NCI-H2081 treated with DMSO at 0.1 percent for 48 hours (cell line): ENCODE measurements around the gene FRS2.
"Not testable (repeated sequence)": the region's sequence is repeated elsewhere in the genome, so short reads cannot be mapped to it uniquely, and the experiment has no call there.

ENCODE experiments used
- DNase-seq: peaks from one replicate; lab custom pipeline; 2025; lab: John Stamatoyannopoulos, UW

FRS2 gene

DNA sequence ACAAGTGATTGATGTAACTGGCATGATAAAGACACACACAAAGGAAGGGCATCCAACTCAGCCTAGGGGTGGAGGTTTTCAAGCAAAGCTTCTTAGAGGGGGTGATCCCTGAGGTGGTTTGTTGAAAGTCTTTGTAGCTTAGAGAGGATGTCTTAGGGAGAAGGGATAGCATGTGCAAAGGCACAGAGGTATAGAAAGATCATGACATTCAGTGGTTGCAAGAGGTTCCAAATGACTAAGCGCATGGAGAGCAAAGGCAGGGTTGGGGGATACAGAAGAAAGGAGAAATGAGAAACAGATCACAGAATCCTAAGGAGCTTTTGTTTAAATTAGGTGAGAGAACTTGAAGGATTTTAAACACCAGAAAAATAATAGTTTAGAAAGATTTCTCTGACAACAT is 109.9 kb downstream of the FRS2 start:
- DNase-seq: no peak

DNA sequence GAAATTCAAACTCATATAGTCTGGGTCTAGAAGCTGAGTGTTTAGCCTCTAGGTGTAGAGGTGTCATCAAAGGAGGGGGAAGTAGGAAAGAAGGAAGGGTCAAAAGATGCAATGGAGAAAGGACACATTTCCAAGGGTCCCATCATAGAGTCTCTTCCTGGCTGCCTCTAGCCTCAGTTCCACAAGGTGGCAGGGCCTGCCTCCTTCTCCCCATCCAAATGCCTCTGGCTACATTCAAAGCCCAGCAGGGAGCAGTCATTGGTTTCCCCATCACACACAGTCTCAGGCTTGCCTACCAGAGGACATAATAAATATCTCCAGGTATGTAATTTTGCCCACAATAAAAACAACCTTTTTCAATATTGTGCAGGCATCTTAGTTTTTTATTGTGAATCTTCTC is 113.0 kb downstream of the FRS2 start:
- no peak for DNase-seq

DNA sequence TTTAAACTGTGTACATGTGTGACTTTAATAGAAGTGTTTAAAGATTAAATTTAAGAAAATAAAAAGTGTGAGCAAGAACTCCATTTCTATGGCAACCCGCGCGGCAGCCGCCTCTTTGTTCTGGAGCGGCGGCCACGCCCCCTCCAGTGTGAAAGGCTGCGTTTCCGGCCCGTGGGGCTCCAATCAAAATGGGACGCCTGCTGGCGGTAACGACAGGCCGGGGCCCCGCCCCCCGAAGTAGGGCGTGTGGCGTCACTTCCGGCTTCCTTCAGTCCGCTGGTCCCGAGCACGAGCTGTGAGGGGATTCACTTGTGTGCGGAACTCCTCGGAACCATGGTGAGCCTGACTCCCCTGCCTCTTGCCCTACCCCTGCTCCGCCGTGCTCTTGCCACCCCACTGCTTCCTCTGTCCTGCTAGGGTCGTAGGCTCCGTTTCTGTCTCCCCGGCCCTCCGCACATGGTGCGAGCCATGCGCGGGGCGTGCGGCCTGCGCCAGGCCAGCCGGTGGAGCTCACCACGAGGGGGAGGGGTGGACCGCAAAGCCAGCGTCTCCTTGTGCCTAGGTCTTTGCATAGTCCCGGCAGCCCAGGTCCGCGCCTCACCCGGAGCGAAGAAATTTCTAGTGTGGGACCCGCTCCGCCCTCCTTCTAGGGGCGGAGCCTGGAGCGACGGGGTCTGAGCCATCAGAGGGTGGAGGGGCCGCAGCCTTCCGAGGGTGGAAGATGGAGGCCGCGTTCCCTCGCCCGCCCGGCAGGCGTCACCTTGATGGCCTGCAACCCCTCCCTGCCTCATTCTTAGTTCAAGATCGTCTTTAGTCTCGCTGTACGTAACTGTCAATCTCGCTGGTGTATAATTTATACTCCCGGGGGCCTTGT is 115.2 kb downstream of the FRS2 start, which contains the start of gene CCT2:
Gene CCT2, plus strand, starts transcription at position 271 of the 874 bp plus-strand sequence. Its CDS starts 63 bp downstream, at position 334.
- DNase-seq: peak; percentile 47

DNA sequence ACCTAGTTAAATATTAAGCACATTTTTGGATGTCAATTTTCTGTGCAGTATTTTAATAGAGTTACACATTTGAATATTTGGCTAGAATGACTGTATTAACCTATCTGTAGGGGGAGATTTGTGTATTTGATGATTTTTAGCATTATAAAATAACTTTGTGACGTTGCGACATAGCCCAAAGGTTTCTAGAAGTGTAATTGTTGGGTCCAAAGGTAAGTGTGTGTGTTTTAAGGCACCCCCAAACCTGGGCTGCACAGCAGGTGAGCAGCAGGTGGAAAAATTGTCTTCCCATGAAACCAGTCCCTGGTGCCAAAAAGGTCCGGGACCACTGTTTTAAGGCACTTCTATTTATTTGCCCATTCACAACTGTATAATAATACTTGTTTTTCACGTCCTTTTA is 118.3 kb downstream of the FRS2 start:
- no peak for DNase-seq

- no peak for DNase-seq
Observed at GRCh38 chr12:69589082-69589481, 118.9 kb downstream of the FRS2 start.

GRCh38 chr12:69595689-69596088 is 125.5 kb downstream of the FRS2 start:
- DNase-seq: no peak

- DNase-seq: no peak
Observed at GRCh38 chr12:69598174-69598753, 128.1 kb downstream of the FRS2 start.

- DNase-seq: no peak
Observed at GRCh38 chr12:69600804-69601203, 130.6 kb downstream of the FRS2 start.

DNA sequence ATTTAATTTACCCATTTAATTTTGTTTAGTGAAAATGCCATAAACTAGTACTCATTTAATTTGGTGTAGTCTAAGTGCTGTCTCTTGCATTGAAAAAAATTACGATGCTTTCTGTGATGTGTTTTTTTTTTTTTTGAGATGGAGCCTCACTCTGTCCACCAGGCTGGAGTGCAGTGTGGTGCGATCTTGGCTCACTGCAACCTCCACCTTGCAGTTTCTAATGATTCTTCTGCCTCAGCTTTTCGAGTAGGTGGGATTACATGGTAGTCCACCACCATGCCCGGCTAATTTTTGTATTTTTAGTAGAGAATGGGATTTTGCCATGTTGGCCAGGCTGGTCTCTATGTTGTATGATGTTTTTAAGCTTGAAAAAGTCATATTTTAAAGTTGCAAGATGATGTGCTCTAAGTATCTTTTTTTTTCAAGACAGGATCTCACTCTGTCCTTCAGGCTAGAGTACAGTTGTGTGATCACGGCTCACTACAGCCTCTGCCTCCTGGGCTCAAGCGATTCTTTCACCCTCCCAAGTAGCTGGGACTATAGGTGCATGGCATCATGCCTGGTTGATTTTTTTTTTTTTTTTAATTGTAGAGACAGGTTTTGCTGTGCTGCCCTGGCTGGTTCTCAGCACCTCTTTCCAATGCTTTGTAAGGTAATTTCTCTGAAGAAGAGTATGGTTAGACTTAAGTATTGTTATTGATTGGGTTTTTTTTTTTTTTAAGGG is 131.9 kb downstream of the FRS2 start:
- DNase-seq: no peak

DNA sequence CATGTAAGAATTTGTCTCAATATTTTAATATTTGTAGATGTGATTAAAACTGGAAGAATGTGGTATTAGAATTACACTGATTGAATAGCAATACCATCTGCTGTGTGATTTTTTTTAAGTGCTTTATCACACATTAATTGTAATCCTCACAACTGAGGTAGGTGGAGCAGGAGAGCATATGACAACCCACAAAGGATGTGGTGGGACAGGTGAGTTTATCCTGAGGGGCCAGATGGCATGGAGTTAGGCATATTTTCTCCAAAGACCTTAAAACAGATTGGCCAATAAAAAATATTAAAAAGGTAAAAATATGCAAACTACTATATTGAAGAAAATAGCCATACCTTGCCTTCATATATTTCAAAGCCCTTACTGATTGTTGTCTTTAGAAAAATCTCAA is 132.8 kb downstream of the FRS2 start:
- no peak for DNase-seq

DNA sequence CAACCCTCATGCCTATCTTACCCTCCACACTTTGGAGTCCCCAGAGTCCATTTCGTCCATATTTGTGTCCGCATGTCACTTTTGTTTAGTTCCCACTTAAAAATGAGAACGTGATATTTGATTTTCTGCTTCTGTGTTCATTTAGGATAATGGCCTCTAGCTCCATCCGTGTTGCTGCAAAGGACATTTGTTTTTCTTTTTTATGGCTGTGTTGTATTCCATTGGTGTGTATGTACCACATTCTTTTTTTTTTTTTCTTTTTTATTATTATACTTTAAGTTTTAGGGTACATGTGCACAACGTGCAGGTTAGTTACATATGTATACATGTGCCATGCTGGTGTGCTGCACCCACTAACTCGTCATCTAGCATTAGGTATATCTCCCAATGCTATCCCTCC is 133.4 kb downstream of the FRS2 start:
- not testable (repeated sequence) for DNase-seq

GRCh38 chr12:69604275-69604674 is 134.1 kb downstream of the FRS2 start:
- DNase-seq: not testable (repeated sequence)

- DNase-seq: no peak
Observed at GRCh38 chr12:69608114-69608513, 137.9 kb downstream of the FRS2 start.

DNA sequence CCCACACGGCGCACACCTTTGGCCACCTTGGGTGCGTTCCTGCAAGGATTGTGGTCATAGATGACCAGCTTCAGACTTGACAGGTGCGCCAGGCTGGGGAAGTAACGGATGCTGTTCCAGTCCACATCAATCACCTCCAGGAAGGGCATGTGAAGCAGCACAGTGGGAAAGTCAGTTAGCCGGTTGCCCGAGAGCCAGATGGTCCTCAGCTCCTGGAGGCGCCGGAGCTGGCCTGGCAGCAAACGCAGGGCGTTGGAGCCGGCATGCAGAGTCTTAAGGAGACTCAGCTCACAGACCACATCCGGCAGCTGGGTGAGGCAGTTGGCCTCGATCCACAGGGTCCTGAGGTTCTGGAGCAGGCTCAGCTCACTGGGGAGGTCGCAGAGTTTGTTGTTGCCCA is 139.9 kb downstream of the FRS2 start:
- no peak for DNase-seq

DNA sequence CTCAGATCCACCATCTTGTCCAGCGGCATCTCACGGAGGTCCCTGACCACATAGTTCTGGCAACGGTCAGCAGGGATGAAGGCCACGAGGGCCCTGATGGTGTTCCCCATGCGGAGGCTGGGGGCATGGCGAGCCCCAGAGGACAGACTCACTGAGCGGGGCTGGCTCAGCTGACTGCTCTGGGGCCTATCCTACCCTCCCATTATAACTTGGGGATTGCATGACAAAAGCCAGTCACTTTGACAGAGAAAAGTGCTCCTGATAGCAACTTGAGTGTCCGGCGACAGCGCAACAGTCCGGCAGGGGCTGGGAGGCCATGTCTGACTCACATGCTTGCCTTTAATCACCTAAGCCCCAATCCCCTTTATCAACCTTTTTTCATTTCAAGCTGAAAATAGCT is 140.5 kb downstream of the FRS2 start, which contains the start of gene LRRC10:
Gene LRRC10, minus strand, starts transcription at position 179 of the 400 bp plus-strand sequence. Its CDS starts 69 bp downstream, at position 110.
- no peak for DNase-seq

GRCh38 chr12:69613351-69613750 is 143.2 kb downstream of the FRS2 start:
- DNase-seq: no peak

DNA sequence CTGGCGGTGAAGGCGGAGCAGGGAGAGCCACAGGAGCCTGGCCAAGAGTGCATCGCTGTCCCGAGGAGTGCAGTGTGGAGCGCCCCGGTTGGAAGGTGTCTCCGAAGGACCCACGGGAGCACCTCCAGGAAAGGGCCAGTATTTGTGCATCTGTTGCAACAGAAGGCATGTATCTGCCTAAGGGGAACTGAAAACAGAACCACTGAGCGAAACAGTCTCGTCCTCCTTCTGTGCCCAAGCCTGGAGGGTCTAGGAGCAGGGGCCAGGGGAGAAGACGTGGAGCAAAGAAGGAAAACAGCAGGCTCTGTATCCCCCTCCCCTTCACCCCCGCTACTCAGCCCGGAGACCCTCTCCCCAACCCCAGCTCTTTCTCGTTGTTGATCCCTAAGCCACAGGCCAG is 145.8 kb downstream of the FRS2 start:
- DNase-seq: no peak

GRCh38 chr12:69619050-69619449 is 148.9 kb downstream of the FRS2 start:
- no peak for DNase-seq

DNA sequence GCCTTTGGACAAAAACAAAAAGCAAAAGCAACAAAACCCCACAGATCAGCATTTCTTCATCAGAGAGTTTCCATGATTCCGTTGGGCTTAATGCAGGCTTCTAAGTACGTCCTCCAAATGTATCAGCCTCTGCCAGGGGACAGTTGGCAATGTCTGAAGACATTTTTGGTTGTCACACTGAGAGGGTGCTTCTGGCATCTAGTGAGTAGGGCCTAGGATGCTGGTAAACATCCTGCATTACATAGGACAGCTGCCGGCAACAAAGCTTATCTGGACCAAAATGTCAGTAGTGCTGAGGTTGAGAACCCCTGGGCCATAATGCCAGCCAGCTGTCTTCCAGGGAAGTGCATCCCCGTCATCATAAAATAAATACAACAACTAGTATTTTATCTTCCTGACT is 149.9 kb downstream of the FRS2 start:
- DNase-seq: no peak

GRCh38 chr12:69620921-69621320 is 150.7 kb downstream of the FRS2 start:
- DNase-seq: no peak

GRCh38 chr12:69621551-69621950 is 151.4 kb downstream of the FRS2 start:
- DNase-seq: no peak

DNA sequence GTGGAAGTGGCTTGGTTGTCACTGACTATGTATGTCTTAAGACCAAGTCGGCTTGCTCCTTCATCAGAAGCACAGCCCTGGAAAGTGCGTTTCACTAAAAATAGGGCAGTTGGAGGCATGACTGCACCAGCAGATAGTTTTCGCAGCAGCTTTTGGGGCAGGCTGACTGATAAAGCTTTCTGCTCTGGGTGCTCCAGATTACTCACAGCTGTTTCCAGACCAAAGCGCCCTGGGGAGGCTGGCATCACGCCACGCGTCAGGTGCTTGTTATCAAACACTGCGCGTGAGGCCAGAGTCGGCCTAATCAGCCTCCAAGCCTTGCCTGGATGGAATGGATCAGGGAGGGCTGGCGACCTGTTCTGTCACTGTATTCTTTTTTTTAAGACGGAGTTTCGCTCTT is 153.8 kb downstream of the FRS2 start:
- peak; percentile 38 for DNase-seq

GRCh38 chr12:69627501-69627900 is 157.3 kb downstream of the FRS2 start:
- no peak for DNase-seq
